GM12864 (cell line): Measurements from ENCODE around the gene KDM6B.
"Not testable (repeated sequence)": the region's sequence is repeated elsewhere in the genome, so short reads cannot be mapped to it uniquely, and the experiment has no call there.

Experiments used
- DNase-seq: peaks from one replicate; pipeline ENCODE4 v3.0.0-alpha.2; 2011; ENCODE audit warnings: low read depth
- H3K4me3 ChIP-seq: 2 replicates; pipeline ENCODE4 v1.5.1; 2011; ENCODE audit warnings: mild to moderate bottlenecking, low read depth, low read length, control low read depth
- TF ChIP-seq, protein P1 (sequence below): IDR thresholded peaks from 2 replicates; pipeline ENCODE4 v1.5.1; 2011; ENCODE audit warnings: low read depth, mild to moderate bottlenecking, moderate library complexity, low read length, control low read depth, inconsistent platforms; ENCODE audit errors: missing control alignments

The KDM6B gene

GRCh38 chr17:7797976-7798375 lies 36.0 kb upstream of the KDM6B start:
- H3K4me3 ChIP-seq: no peak overlapping the region
- TF ChIP-seq, protein P1, sequence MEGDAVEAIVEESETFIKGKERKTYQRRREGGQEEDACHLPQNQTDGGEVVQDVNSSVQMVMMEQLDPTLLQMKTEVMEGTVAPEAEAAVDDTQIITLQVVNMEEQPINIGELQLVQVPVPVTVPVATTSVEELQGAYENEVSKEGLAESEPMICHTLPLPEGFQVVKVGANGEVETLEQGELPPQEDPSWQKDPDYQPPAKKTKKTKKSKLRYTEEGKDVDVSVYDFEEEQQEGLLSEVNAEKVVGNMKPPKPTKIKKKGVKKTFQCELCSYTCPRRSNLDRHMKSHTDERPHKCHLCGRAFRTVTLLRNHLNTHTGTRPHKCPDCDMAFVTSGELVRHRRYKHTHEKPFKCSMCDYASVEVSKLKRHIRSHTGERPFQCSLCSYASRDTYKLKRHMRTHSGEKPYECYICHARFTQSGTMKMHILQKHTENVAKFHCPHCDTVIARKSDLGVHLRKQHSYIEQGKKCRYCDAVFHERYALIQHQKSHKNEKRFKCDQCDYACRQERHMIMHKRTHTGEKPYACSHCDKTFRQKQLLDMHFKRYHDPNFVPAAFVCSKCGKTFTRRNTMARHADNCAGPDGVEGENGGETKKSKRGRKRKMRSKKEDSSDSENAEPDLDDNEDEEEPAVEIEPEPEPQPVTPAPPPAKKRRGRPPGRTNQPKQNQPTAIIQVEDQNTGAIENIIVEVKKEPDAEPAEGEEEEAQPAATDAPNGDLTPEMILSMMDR: no peak
- no peak for DNase-seq

GRCh38 chr17:7798839-7799238 lies 35.2 kb upstream of the KDM6B start:
- TF ChIP-seq, protein P1: no peak
- H3K4me3 ChIP-seq: no peak overlapping the region
- no peak for DNase-seq

GRCh38 chr17:7803981-7804380 lies 30.0 kb upstream of the KDM6B start:
- no peak overlapping the region for H3K4me3 ChIP-seq
- DNase-seq: no peak
- TF ChIP-seq, protein P1: no peak

- H3K4me3 ChIP-seq: no peak overlapping the region
- no peak for DNase-seq
- TF ChIP-seq, protein P1: no peak
Measured at GRCh38 chr17:7806587-7806986, 27.4 kb upstream of the KDM6B start.

GRCh38 chr17:7807206-7807605 lies 26.8 kb upstream of the KDM6B start:
- TF ChIP-seq, protein P1: no peak
- H3K4me3 ChIP-seq: no peak overlapping the region
- DNase-seq: no peak

DNA sequence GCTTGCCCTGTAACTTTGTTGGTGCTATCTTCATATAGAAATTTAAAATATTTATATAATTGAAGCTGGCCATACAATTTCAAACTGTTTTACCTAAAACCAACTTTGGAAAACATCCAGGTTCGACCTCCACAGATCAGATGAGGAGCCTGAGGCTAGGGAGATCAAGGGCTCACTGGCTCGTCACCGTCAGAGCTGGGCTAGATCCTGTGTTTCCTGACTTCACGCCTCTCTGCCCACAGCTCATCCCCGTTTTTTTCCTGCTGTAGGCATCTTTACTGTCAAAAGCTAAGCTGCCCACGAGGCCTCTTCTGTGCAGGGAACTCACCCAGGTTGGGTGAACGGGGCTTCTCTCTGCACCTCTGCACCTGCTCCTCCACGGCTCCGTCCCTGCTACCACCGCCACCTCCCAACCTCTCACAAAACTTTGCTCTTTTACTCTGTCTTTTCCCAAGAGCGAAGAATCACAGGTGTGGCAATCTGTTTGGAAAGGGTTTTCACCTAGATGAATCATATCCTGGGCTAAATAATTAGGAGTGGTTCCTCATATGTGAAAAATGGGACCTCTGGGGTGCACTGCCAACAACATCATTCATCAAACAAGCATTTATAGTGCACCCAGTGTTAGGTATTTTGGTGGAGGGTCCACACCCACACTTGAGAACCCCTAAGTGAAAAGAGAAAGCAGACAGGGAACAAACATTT lies 24.8 kb upstream of the KDM6B start:
- DNase-seq: no peak
- TF ChIP-seq, protein P1: no peak
- no peak overlapping the region for H3K4me3 ChIP-seq

GRCh38 chr17:7809791-7810343 lies 24.1 kb upstream of the KDM6B start:
- not testable (repeated sequence) for DNase-seq, H3K4me3 ChIP-seq
